Coronary artery (tissue), 2 donors: ENCODE measurements around the gene HOXB5.

Experiments used
- DNase-seq: peaks from one replicate; pipeline ENCODE4 v3.0.0-alpha.2; 2017; ENCODE audit warnings: low spot score
- H3K27ac ChIP-seq, 2 donors: fragments of 200-600 bp; sonication (generic); one replicate each; pipeline ENCODE4 v1.5.1; 2016 to 2019
- H3K4me3 ChIP-seq: fragments of 200-600 bp; sonication (generic); 2 replicates; pipeline ENCODE4 v1.5.1; 2016; ENCODE audit warnings: mild to moderate bottlenecking, moderate library complexity
- CTCF ChIP-seq: fragments of 200-600 bp; sonication (generic); IDR thresholded peaks from one replicate; pipeline ENCODE4 v1.5.1; 2019; ENCODE audit warnings: antibody characterized with exemption

HOXB5 gene

DNA sequence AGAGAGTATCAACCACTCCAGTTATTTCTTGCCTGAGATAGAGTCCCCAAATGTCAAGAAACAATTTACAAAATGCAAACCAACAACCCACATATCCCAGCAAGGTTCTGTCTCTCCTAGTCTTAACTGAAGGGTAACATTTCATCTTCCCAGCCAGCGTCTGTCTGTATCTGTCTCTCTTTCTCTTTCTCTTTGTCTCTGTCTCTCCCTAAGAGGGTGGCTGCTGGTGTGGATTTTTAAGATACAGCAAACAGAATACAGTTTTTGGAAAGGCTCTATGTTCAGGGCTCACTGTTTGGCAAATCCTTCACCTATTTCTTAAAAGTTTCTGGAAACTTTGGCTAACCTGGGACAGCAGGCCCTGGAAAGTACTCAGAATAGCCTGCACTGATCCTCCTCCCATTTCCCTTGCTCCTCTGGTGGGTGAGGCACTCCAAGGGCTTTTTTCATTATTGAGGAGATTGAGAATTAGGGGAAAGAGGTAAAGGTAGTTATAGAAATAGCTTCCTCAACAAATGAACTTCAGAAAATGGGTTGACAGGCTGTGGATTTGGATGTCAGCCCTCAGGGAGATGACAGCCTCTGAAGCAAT lies 21.7 kb downstream of the HOXB5 start:
- no peak for TF ChIP-seq CTCF
- DNase-seq, result no peak
- H3K27ac ChIP-seq, result peak overlapping the region in 1 of 2 donors; percentile 57
- H3K4me3 ChIP-seq, result no peak overlapping the region

- DNase-seq, result no peak
- Histone ChIP-seq H3K27ac (peak overlapping the region in 1 of 2 donors; percentile 57), H3K4me3 (peak overlapping the region; percentile 9)
- no peak for TF ChIP-seq CTCF
Measured at GRCh38 chr17:48571024-48571818, 22.4 kb downstream of the HOXB5 start.

GRCh38 chr17:48570325-48571023 lies 23.1 kb downstream of the HOXB5 start:
- no peak for TF ChIP-seq CTCF
- peak overlapping the region in 1 of 2 donors; percentile 57 for H3K27ac ChIP-seq
- H3K4me3 ChIP-seq, result peak overlapping the region; percentile 9

GRCh38 chr17:48569674-48570324 lies 23.8 kb downstream of the HOXB5 start:
- peak overlapping the region in 1 of 2 donors; percentile 57 for H3K27ac ChIP-seq

More at GRCh38 chr17:48570325-48571023, 23.1 kb downstream of the HOXB5 start:
- no peak for DNase-seq

GRCh38 chr17:48569240-48569582 lies 24.4 kb downstream of the HOXB5 start:
- TF ChIP-seq CTCF, result no peak
- no peak overlapping the region for H3K27ac ChIP-seq
- H3K4me3 ChIP-seq, result peak overlapping the region; percentile 36

More at GRCh38 chr17:48569674-48570324, 23.8 kb downstream of the HOXB5 start:
- DNase-seq, result no peak
- TF ChIP-seq CTCF, result no peak
- H3K4me3 ChIP-seq, result no peak overlapping the region

DNA sequence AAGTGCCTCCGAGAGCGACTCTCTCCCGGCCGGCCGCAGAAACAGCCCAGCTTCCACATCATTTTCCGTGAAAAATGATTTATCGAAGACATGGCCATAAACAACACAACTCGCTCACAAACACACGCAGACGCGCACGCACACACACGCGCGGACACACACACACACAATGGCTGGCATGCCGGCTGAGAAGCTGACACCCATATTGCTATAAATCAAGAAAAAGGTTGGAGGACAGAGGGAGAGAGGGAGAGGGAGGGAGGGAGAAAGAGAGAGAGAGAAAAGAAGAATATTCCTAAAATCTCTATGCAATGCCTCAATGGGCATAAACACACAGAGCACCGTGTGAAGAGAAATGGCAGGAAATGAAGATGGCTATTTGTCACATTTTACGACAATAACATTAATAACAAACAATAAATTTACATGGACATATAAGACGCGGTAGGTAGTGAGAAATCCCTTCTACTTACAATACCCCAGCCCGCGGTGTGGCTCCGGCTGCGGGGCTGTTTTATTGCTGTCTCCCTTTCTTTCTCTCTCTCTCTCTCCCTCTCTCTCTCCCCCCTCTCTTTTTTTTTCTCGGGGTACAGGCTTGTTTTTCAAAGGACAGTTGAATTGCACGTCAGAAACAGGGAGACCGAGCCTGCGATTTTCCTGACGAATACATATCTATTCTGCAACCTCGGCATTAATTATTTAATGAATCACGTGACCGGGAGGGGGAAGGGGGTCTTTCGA lies 24.9 kb downstream of the HOXB5 start:
- no peak for TF ChIP-seq CTCF
- H3K27ac ChIP-seq, result peak overlapping the region in 1 of 2 donors; percentile 5
- H3K4me3 ChIP-seq, result peak overlapping the region; percentile 36
- no peak for DNase-seq

More at GRCh38 chr17:48569240-48569582, 24.4 kb downstream of the HOXB5 start:
- no peak for DNase-seq
